ENCODE measurements around the gene SARM1.

GRCh38 chr17:28350271-28350670, 21.2 kb upstream of the SARM1 start:
- TF ChIP-seq CTCF (IDR thresholded peaks at IDR 0.05; ENCODE audit: poor library complexity, severe bottlenecking) (no peak), POLR2AphosphoS5 (IDR thresholded peaks at IDR 0.05) (no peak), TAF1 (IDR thresholded peaks at IDR 0.05; ENCODE audit: low read depth) (no peak)
